Measurements from ENCODE around the gene KCNIP3. TPM values are rescaled to one million over a fixed set of nuclear protein-coding genes. Genes with fewer than 3 reads are reported as not detected.

KCNIP3 gene
- total and polyA plus RNA-seq, 4 donors: 0.26 to 1.1 (median 0.62) TPM

DNA sequence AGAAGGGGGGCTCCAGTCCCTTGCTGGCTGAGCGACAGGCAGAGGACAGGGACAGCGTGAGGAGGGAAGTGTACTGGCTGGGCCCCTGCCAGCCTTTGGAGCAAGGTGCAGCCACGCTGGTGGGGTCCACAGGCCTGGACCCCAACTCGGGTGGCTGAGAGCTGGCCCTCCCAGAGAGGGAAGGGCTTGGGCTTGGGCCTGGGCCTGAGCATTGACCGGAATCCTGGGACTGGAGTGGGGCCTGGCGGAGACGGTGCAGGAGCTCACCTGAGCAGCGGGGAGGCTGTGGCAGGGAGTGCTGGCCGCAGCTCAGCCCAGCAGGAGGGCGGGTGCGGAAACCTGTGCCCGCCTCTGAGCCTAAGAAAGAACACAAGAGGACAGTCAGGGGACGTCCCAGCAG is 27.9 kb downstream of the KCNIP3 start:
- Histone ChIP-seq H3K9me3 (ENCODE audit: control insufficient read depth in 4 of 4, low read length in 3 of 4) (no peaks in the 10 kb centered on the region), H3K27ac (ENCODE audit: low read depth in 1 of 2, low read length in 2 of 2) (no peak overlapping the region), H3K9ac (ENCODE audit: low read depth in 1 of 2, low read length in 2 of 2) (no peak overlapping the region), H3K36me3 (ENCODE audit: control insufficient read depth in 4 of 4, insufficient read depth in 3 of 4, low read depth in 1 of 4, low read length in 3 of 4) (no peaks in the 10 kb centered on the region), H3K4me1 (ENCODE audit: control insufficient read depth in 4 of 4, insufficient read depth in 4 of 4, low read length in 3 of 4) (no peaks in the 10 kb centered on the region), H3K4me3 (ENCODE audit: low read depth in 1 of 3, low read length in 3 of 3) (no peak overlapping the region), H3K27me3 (ENCODE audit: control insufficient read depth in 4 of 4, insufficient read depth in 4 of 4, low read length in 3 of 4) (no peaks in the 10 kb centered on the region)
- no peak for TF ChIP-seq YY1 (IDR thresholded peaks at IDR 0.05)
- WGBS: 90% methylated on average over 13 of the region's 13 CpGs
- no peak for DNase-seq (ENCODE audit: low spot score)

- TF ChIP-seq RXRA (IDR thresholded peaks at IDR 0.05) (no peak), CTCF (IDR thresholded peaks at IDR 0.05; ENCODE audit: low read depth, low read length, missing input control) (no peak), RAD21 (IDR thresholded peaks at IDR 0.05) (no peak), FOXA1 (IDR thresholded peaks at IDR 0.05) (no peak), NR2F2 (IDR thresholded peaks at IDR 0.05) (no peak), JUND (IDR thresholded peaks at IDR 0.05) (no peak), EGR1 (IDR thresholded peaks at IDR 0.05; ENCODE audit: low read depth in 2 of 2) (no peak), SP1 (IDR thresholded peaks at IDR 0.05) (no peak), HNF4G (IDR thresholded peaks at IDR 0.05) (no peak), GABPA (IDR thresholded peaks at IDR 0.05 in 1 of 2, conservative IDR thresholded peaks at IDR 0.05 in 1 of 2) (no peak), REST (IDR thresholded peaks at IDR 0.05) (no peak), HNF4A (conservative IDR thresholded peaks at IDR 0.05) (no peak), YY1 (IDR thresholded peaks at IDR 0.05) (no peak), MAX (IDR thresholded peaks at IDR 0.05) (no peak), TAF1 (conservative IDR thresholded peaks at IDR 0.05) (no peak), FOXA2 (IDR thresholded peaks at IDR 0.05) (no peak)
- TF ChIP-seq, protein P1, sequence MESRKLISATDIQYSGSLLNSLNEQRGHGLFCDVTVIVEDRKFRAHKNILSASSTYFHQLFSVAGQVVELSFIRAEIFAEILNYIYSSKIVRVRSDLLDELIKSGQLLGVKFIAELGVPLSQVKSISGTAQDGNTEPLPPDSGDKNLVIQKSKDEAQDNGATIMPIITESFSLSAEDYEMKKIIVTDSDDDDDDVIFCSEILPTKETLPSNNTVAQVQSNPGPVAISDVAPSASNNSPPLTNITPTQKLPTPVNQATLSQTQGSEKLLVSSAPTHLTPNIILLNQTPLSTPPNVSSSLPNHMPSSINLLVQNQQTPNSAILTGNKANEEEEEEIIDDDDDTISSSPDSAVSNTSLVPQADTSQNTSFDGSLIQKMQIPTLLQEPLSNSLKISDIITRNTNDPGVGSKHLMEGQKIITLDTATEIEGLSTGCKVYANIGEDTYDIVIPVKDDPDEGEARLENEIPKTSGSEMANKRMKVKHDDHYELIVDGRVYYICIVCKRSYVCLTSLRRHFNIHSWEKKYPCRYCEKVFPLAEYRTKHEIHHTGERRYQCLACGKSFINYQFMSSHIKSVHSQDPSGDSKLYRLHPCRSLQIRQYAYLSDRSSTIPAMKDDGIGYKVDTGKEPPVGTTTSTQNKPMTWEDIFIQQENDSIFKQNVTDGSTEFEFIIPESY (IDR thresholded peaks at IDR 0.05): no peak
- Histone ChIP-seq H3K27ac (ENCODE audit: low read depth in 1 of 2, low read length in 2 of 2) (no peak overlapping the region), H3K27me3 (ENCODE audit: control insufficient read depth in 4 of 4, insufficient read depth in 4 of 4, low read length in 3 of 4) (no peaks in the 10 kb centered on the region), H3K4me3 (ENCODE audit: low read depth in 1 of 3, low read length in 3 of 3) (no peak overlapping the region), H3K4me1 (ENCODE audit: control insufficient read depth in 4 of 4, insufficient read depth in 4 of 4, low read length in 3 of 4) (no peaks in the 10 kb centered on the region), H3K36me3 (ENCODE audit: control insufficient read depth in 4 of 4, insufficient read depth in 3 of 4, low read depth in 1 of 4, low read length in 3 of 4) (no peaks in the 10 kb centered on the region), H3K9me3 (ENCODE audit: control insufficient read depth in 4 of 4, low read length in 3 of 4) (no peaks in the 10 kb centered on the region), H3K9ac (ENCODE audit: low read depth in 1 of 2, low read length in 2 of 2) (no peak overlapping the region)
- no peak for DNase-seq (ENCODE audit: low spot score)
- 96% methylated on average over 10 of the region's 10 CpGs for WGBS
These were observed 28.7 kb downstream of the KCNIP3 start for GRCh38 chr2:95325590-95326432.

Data from liver (tissue), 9 donors.